GM21528 (cell line): Measurements from ENCODE around the gene BMP7.
"Not testable (repeated sequence)": the region's sequence is repeated elsewhere in the genome, so short reads cannot be mapped to it uniquely, and the experiment has no call there.

Source experiments
- ATAC-seq: cut with Tn5 transposase; IDR thresholded peaks from one replicate; pipeline ENCODE4 v1.9.1; 2021; ENCODE audit warnings: mild to moderate bottlenecking, moderate library complexity; ENCODE audit not compliant: unreplicated experiment, low FRiP score

BMP7 gene

DNA sequence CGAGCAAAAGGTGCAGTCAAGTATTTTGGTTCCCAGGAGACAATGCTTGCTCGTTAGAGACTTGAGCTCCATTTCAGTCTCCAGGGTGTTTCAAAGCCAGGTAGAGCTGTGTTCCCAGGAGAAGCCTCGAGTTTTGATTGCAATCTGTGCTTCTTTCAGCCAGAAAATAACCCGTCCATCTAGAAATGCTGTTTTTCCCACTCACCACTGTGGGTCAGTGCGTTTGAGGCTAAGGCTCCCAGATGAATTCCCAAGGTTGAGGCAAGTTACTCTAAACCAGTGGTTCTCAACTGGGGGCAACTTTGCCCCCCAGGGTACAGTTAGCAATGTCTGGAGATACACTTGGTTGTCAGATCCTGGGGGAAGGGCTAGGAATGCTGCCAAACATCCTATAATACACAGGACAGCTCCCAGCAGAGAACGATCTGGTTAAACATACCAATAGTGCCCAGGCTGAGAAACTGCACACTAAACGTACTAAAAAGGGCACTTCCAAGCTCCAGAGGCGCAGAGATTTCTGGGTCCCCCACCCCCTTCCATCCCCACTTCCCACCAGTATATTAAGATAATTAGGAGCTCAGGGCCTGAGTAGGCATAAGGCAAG, 13.8 kb downstream of the BMP7 start:
- no peak for ATAC-seq

DNA sequence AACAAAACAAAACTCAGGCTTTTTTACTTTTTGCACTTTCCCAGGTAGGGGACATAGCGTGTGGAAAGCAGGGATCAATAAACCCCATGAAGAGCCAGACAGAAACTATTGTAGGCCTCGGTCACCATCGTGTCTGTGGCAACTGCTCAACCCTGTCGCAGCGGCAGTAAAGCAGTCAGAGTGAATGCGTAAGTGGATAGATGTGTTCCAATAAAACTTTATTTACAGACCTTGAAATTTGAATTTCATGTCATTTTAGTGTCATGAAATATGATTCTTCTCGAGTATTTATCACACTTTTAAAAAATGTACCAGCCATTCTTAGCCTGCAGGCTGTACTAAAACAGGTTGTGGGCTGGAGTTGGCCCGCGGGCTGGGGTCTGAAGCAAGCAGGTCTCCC, 14.5 kb downstream of the BMP7 start:
- ATAC-seq, result no peak

- no peak for ATAC-seq
Measured at GRCh38 chr20:57251344-57251743, 15.1 kb downstream of the BMP7 start.

DNA sequence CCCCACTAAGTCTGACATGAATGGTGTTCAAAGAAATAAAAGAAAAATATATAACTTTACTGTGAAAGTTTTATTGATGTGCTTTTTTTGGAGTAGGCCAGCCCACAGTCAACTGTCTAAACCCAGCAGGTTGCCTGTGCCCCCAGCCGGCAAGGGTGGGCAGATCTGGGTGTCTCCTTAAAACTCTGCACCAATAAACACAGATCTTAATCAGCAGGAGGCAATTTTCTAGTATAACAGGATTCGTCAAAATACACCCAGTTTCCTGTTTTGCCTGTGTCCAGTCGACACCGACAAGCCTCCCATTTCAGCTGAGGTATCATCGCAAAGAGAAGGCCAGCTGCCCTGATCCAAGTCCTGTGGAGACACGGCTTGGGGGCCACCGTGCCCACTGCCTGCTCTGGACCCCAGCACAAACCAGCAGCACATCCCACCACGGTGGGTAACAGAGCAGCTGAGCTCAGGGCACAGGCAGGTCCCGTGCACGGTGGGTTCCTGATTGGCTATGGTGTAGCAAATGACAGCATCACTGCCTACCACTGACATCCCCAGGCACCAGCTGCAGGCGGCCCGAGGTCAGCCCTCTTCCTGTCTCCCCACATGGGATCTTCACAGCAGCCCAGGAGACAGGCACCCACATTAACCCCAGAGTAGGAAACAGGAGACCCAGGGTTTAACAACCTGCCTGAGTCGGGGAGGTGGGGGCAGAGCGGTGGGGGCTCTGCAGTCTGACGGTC, 15.7 kb downstream of the BMP7 start:
- no peak for ATAC-seq

DNA sequence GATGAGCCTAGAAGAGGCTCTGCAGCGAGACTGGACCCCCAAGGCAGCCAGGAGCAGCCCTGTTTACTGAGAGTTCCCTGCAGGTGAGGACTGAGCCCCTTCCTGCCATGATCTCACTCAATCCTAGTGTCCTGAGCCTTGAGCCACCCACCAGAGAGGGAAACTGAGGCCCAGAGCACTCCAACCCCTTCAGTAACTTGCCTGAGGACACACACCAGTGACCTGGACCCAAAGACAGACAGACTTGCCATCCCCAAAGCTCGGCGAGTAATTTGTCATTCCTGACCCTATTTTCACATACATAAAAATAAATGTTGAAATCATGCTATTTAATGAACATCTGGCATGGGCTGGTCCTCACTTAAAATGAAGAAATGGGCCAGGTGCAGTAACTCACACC, 16.7 kb downstream of the BMP7 start:
- no peak for ATAC-seq

DNA sequence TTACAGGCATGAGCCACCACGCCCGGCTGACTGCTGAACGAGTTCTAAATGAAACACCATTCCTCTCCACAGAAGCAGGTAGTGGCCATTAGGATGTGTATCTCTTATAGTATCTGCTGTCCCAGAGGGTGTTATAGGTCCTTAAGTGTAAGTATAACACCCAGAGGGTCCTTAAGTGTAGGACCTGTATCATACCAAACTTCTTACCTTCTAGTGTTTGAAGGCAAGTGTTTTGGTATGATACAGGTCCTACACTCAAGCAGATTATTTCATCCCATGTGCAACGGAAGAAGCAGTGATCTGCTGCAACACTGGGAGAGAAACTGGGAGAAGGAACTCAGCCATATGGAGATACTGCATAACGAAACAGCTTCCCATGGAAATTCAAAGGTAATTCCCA, 17.4 kb downstream of the BMP7 start:
- ATAC-seq, result no peak

DNA sequence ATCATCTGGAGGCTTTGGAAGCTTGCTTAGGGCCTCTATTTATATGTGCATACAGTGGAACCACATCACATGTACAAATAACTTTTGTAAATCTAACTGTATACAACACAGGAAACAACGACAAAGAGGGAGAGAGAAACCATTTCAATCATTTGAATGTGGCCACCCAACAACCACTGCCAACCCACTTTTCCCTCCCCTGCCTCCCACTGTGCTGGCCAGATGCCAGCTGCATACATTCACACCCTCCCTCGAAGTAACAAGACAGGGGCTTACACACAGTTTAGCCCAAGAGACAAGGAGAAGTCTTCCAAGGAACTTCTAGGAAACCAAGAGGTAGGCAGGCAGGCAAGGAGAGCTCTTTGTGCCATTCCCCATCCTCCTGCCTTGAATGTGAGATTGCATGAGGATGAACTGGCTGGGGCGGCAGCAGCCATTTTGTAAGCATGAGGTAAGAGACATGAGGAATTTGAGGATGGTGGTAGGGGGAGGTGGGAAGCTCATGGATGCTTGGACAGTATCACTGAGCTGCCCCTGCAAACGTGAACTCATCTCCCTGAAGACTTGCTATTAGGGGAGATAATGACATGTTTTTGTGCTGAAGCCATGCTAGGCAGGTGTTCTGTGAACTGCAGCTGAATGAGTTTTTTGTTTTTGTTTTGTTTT, 18.2 kb downstream of the BMP7 start:
- no peak for ATAC-seq

DNA sequence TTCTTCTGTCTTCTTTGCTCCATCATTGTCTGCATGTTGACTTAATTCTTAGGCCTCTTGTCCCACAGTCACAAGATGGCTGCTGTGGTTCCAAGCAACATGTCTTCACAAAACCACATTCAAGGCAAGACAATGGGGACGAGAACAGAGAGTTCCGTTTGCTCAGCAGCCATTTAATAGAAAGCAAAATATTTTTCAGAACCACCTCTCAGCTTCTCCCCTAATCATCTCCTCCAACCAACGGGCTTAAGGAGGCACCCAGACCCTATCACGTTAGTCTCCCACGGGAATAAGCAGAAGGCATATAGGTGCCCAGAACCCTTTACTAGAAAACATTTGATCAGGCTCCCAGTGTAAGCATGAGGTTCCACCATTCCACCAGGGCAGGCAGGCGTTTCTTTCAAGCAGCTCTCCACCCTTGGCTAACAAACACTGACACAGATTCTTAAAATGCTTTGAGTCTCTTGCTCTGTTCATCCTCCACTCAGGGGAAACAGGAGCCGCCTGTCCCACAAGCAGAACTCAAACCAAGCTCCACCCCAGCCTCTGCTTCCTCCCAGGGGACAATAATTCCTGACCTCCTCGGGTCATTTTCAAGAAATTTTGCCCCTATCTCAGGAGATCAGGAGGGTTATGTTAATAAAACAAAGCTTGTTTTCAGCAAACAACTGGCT, 19.0 kb downstream of the BMP7 start:
- no peak for ATAC-seq

GRCh38 chr20:57245997-57246396, 20.4 kb downstream of the BMP7 start:
- no peak for ATAC-seq

DNA sequence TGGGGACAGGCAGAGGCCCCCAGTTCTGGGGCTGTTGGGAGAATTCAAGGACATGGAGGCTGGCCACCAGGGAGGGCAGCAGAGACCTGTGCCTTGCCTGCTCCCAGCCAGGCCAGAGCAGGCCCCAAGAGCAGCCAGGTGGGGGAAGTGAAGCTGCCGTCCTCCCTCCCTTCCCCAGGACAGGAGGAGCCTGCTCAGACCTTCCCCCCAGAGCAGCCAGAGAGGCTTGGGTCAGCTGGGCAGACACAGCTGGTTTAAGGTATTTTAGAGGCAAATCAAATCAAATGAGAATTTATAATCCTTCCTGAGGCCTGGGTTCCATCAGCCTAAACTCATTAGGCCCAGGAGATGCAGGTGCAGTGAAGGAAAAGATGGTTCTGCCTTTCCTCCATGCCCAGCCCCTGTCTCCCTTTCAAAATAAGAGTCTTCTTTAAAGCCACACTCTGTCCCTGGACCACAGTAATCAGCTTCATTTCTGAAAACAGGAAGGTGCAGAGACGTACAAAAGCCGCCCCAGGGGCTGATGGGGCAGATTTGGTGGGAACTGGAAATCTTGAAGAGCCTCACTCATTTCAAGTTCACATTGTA, 21.7 kb downstream of the BMP7 start:
- no peak for ATAC-seq

DNA sequence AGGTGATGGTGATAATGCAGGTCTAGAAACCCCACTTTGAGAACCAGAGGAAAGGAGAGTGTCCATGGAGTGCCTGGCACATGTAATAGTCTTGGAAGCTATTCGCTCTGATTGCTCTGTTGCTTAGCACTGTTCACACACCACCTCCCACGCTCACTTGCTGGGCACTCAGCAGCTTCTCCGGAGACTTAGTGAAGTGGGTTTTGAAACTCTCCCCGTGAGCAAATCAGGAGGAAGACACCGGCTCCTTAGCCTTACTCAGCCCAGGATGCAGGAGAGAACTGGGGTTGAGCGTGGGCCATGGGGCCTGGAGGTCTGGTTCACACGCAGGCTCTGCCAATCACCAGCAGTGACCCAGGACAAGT, 22.2 kb downstream of the BMP7 start:
- ATAC-seq, result no peak

DNA sequence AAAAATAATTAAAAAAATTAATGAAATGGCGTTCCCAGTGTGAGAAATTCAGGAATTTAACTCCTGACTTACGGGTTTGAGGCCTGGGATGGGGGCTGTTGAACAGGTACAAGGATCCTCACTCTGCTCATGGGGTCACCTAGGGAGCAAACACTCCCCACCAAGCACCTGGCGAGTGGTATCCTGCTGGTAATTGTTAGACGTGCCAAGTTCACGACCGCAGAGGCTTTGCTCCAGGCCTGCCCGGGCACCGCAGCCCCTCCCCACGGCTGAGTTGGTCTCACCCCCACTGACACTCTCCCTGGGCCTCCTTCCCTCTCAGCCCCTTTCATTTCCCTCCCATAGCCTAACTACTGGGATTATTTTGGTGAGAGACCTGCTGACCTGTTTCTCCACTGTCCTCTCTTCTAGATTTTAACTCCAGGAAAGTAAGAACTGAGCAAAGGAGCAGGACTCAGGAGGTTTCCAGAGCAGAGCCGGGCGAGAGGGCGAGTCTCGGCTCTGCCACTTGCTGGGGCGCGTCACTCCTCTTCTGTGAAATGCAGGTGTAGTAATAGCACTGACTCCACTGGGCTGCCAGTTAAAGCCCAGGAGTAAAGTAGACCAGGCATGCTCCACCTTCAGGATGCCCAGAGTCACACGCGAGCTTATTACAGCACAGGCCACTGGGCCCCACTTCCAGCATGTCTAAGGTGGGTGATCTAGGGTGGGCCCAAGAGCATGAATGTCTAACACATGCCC, 22.8 kb downstream of the BMP7 start:
- ATAC-seq, result no peak

DNA sequence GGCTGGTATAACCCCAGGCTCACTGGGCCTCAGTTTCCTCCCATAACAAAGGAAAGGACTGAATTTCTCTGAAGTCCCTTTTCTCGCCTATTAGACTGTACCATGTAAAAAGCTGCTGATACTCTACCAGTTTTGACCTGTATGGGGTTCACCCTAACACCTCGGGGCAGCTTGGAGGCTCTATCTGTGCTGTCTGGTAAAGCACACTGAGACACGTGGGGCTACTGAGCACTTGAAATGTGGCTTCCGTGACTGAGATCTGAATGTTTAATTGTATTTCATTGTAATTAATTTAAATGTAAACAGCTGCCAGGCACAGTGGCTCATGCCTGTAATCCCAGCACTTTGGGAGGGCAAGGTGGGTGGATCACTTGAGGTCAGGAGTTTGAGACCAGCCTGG, 24.0 kb downstream of the BMP7 start:
- no peak for ATAC-seq

- ATAC-seq, result no peak
Measured at GRCh38 chr20:57241363-57241991, 25.0 kb downstream of the BMP7 start.

DNA sequence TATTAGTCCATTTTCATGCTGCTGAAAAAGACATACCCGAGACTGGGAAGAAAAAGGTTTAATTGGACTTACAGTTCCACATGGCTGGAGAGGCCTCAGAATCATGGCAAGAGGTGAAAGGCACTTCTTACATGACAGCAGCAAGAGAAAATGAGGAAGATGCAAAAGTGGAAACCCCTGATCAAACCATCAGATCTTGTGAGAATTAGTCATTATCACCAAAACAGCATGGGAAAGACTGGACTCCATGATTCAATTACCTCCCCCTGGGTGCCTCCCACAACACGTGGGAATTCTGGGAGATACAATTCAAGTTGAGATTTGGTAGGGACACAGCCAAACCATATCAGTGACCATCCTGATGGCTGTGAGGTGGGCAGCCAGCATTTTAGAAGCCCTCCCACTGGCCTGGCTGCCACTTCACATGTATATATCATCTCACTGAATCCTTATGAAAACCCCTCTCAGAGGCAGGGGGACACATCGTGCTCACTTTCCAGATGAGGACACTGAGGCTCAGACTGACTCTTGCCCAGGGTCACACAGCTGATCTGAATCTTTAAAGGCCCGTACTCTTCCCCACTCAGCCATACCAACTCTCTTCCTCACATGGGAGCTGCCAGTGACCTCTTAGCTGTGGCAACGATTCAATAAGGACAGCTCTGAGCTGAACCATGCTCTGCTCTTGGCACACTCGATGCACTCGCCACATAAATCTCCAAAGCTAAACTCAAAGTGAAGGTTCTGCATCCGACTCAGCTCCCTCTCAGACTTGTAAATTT, 25.7 kb downstream of the BMP7 start:
- no peak for ATAC-seq

GRCh38 chr20:57239725-57240124, 26.7 kb downstream of the BMP7 start:
- not testable (repeated sequence) for ATAC-seq

DNA sequence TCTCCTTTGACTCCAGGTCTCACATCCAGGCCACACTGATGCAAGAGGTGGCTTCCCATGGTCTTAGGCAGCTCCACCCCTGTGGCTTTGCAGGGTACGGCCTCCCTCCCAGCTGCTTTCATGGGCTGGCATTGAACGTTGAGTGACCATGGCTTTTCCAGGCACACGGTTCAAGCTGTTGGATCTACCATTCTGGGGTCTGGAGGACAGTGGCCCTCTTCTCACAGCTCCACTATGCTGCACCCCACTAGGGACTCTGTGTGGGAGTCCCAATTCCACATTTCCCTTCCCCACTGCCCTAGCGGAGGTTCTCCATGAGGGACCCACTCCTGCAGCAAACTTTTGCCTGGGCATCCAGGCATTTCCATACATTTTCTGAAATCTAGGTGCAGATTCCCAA, 27.1 kb downstream of the BMP7 start:
- not testable (repeated sequence) for ATAC-seq

- no peak for ATAC-seq
Measured at GRCh38 chr20:57238089-57238488, 28.4 kb downstream of the BMP7 start.

DNA sequence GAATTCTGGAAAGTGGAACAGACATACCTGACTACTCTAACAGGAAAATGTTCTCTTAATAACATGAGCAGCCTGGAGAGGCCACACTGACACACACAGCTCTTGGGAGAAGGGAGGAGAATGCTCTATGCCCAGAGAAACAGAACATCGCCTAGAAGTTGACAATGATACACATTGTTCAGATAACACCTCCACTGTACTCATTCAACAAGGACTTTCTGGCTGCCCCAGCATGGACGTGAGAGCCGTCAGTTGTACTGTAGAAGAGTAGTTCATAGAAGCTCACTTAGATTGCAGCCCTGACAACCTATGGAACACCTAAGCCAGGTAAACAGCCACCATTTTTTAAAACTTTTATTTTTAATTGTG, 28.9 kb downstream of the BMP7 start:
- no peak for ATAC-seq
